K562 (cell line): ENCODE measurements around the gene SF3B1. TPM values are rescaled to one million over a fixed set of nuclear protein-coding genes. Genes with fewer than 3 reads are reported as not detected.

Experiments used
- C11orf30 ChIP-seq: fragments of 450-650 bp; IDR thresholded peaks from 2 replicates; pipeline ENCODE4 v1.6.1; 2016; ENCODE audit warnings: low read depth, mild to moderate bottlenecking
- CHD7 ChIP-seq: fragments of 200-600 bp; sonication (generic); IDR thresholded peaks from one replicate; pipeline ENCODE4 v1.6.1; 2012; ENCODE audit warnings: mild to moderate bottlenecking, low read depth, low read length, inconsistent platforms
- FOXA1 ChIP-seq: fragments of 450-650 bp; IDR thresholded peaks from 2 replicates; pipeline ENCODE4 v1.6.1; 2016; ENCODE audit warnings: mild to moderate bottlenecking, borderline replicate concordance
- HNRNPL ChIP-seq: fragments of 200-400 bp; formaldehyde crosslinking; IDR thresholded peaks from 2 replicates; pipeline ENCODE4 v1.6.1; 2017; ENCODE audit warnings: low read depth, mild to moderate bottlenecking, low read length
- POLR2G ChIP-seq: fragments of 200-400 bp; formaldehyde crosslinking; IDR thresholded peaks from 2 replicates; pipeline ENCODE4 v1.6.1; 2017; ENCODE audit warnings: low read depth, mild to moderate bottlenecking, antibody characterized with exemption, low read length, moderate library complexity
- RFX5 ChIP-seq: IDR thresholded peaks from 2 replicates; pipeline ENCODE4 v1.6.1; 2011; ENCODE audit warnings: low read depth, mild to moderate bottlenecking, improper control_type of control experiment, low read length
- SIN3B ChIP-seq: fragments of 450-650 bp; IDR thresholded peaks from 2 replicates; pipeline ENCODE4 v1.6.1; 2017; ENCODE audit warnings: low read depth, mild to moderate bottlenecking, moderate library complexity
- ZNF184 ChIP-seq: sonication (generic); formaldehyde crosslinking; IDR thresholded peaks from 2 replicates; pipeline ENCODE4 v1.5.0; 2020; ENCODE audit warnings: missing genetic modification reagents
- ZNF76 ChIP-seq: fragments of 250-450 bp; sonication (Bioruptor Pico); IDR thresholded peaks from 2 replicates; pipeline ENCODE4 v1.4.0; 2020; ENCODE audit warnings: mild to moderate bottlenecking, moderate library complexity, borderline replicate concordance
- ZNF830 ChIP-seq: fragments of 250-450 bp; sonication (Bioruptor Pico); IDR thresholded peaks from 2 replicates; pipeline ENCODE4 v1.5.0; 2021; ENCODE audit warnings: mild to moderate bottlenecking
- polyA plus RNA-seq, 8 experiments: library from polyadenylated mRNA; depleted of rRNA in 4 of 8; stranded (reverse) in 5 of 8; unstranded in 3 of 8; fragments of >200 nt; fragmentation: Nextera tagmentation in 2 of 8; fragmentation: Illumina TruSeq in 1 of 8; extraction: Ambion mirVana in 2 of 8; extraction: Trizol in 1 of 8; gene quantifications; 2 replicates each; pipeline versions ENCODE4 v1.2.1 to v1.2.3, GENCODE V29; 2011 to 2014; ENCODE audit warnings: inconsistent platforms in 1 of 8, missing spikeins in 1 of 8
- total RNA-seq, 7 experiments: library from RNA; depleted of rRNA in 6 of 7; stranded (reverse); fragments of >200 nt in 6 of 7; fragmentation: Illumina TruSeq in 2 of 7; extraction: Trizol in 2 of 7; gene quantifications; 2 replicates each; pipeline versions ENCODE4 v1.2.1 to v1.2.3, GENCODE V29; 2011 to 2021; ENCODE audit warnings: low replicate concordance in 1 of 7

SF3B1 gene
- total and polyA plus RNA-seq, 9 of the 15 experiments (the other 6 are each of a cell fraction or from before 2014, with no cell fraction given), result 96.2 to 377 (median 177) TPM

- TF ChIP-seq HNRNPL (no peak), C11orf30 (no peak), ZNF184 (CRISPR knock-in tag) (no peak), SIN3B (no peak), ZNF830 (CRISPR knock-in tag) (no peak), POLR2G (no peak), FOXA1 (no peak), ZNF76 (no peak), CHD7 (no peak), RFX5 (no peak)
Measured at GRCh38 chr2:197354169-197354558, 80.7 kb downstream of the SF3B1 start (continued).
